ENCODE measurements around the gene WDR11.

- TF ChIP-seq, protein P1, sequence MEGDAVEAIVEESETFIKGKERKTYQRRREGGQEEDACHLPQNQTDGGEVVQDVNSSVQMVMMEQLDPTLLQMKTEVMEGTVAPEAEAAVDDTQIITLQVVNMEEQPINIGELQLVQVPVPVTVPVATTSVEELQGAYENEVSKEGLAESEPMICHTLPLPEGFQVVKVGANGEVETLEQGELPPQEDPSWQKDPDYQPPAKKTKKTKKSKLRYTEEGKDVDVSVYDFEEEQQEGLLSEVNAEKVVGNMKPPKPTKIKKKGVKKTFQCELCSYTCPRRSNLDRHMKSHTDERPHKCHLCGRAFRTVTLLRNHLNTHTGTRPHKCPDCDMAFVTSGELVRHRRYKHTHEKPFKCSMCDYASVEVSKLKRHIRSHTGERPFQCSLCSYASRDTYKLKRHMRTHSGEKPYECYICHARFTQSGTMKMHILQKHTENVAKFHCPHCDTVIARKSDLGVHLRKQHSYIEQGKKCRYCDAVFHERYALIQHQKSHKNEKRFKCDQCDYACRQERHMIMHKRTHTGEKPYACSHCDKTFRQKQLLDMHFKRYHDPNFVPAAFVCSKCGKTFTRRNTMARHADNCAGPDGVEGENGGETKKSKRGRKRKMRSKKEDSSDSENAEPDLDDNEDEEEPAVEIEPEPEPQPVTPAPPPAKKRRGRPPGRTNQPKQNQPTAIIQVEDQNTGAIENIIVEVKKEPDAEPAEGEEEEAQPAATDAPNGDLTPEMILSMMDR (conservative IDR thresholded peaks at IDR 0.05; ENCODE audit: low read length): peak; percentile 28; the same call in 1 of the 2 replicates
- no peak for TF ChIP-seq EZH2phosphoT487 (IDR thresholded peaks at IDR 0.05; ENCODE audit: borderline replicate concordance, low read depth, low read length)
Observed at GRCh38 chr10:120940299-120940900, 89.2 kb downstream of the WDR11 start.

All from OCI-LY7 (cell line).